ENCODE data around the gene KHDC3L.

The KHDC3L gene

DNA sequence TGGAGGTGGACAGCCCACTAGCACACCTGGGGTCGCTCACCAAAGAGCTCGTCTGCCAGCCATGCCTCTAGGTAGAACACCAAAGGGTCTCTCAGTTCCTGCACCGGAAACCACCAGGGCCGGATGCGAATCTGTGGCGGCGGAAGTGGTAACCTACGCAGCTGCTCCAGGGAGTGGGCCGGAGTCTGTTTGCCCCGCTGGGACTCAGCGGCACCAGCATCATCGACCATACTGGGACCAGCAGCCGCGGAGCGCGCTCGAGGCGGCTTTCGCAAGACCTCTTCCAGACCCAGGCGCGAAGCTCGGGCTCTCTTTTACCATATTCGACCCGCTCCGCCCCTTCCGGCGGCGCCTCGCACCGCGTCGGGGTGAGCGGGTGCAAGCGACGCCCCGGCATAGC is 7.1 kb downstream of the KHDC3L start, which contains the start of gene OOEP:
Gene OOEP, minus strand, starts transcription at position 335 of the 400 bp plus-strand sequence. Its CDS starts 105 bp downstream, at position 230.
- Histone ChIP-seq H3K79me2 (ENCODE audit: insufficient read depth, low read length) (no peaks in the 10 kb centered on the region), H3K4me2 (ENCODE audit: low read depth, low read length, poor library complexity, severe bottlenecking) (no peak within 1 kb of the TSS), H2AFZ (ENCODE audit: low read length) (no peak within 1 kb of the TSS), H3K4me3 (ENCODE audit: low read length, poor library complexity, severe bottlenecking) (no peak within 1 kb of the TSS), H3K36me3 (ENCODE audit: insufficient read depth, low read length) (no peaks in the 10 kb centered on the region), H3F3A (ENCODE audit: low read depth) (no peaks in the 10 kb centered on the region), H3K4me1 (ENCODE audit: insufficient read depth, low read length, poor library complexity, severe bottlenecking) (no peaks in the 10 kb centered on the region), H3K27me3 (ENCODE audit: insufficient read depth, low read length, poor library complexity, severe bottlenecking) (no peaks in the 10 kb centered on the region), H4K20me1 (ENCODE audit: insufficient read depth, low read length, poor library complexity, severe bottlenecking) (no peaks in the 10 kb centered on the region), H3K9ac (ENCODE audit: low read depth, low read length, poor library complexity, severe bottlenecking) (no peak within 1 kb of the TSS), H3K9me2 (replicated peaks; ENCODE audit: low read depth, low read length) (no peaks in the 10 kb centered on the region), H3K9me3 (ENCODE audit: insufficient read depth, low read depth, low read length) (no peaks in the 10 kb centered on the region; the same call in 1 of the 2 replicates)
- TF ChIP-seq, protein P1, sequence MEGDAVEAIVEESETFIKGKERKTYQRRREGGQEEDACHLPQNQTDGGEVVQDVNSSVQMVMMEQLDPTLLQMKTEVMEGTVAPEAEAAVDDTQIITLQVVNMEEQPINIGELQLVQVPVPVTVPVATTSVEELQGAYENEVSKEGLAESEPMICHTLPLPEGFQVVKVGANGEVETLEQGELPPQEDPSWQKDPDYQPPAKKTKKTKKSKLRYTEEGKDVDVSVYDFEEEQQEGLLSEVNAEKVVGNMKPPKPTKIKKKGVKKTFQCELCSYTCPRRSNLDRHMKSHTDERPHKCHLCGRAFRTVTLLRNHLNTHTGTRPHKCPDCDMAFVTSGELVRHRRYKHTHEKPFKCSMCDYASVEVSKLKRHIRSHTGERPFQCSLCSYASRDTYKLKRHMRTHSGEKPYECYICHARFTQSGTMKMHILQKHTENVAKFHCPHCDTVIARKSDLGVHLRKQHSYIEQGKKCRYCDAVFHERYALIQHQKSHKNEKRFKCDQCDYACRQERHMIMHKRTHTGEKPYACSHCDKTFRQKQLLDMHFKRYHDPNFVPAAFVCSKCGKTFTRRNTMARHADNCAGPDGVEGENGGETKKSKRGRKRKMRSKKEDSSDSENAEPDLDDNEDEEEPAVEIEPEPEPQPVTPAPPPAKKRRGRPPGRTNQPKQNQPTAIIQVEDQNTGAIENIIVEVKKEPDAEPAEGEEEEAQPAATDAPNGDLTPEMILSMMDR (conservative IDR thresholded peaks at IDR 0.05; ENCODE audit: low read length): no peak
- no peak for TF ChIP-seq EZH2phosphoT487 (IDR thresholded peaks at IDR 0.05; ENCODE audit: borderline replicate concordance)

DNA sequence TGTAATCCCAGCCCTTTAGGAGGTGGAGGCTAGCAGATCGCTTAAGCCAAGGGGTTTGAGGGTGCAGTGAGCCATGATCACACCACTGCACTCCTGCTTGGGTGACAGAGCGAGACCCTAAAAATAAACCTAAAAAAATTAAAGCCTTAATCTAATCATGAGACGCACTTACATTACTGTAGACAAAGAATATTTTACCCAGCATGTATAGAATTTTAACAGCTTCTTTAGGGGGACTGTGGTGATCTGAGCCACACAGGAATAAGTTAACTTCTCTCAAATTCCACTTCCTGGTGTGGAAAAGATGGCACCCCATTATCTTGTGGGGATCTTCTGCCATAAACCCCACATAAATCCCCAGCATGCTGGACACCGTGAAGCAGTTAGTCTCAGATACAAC is 9.5 kb downstream of the KHDC3L start:
- Histone ChIP-seq H3K4me3 (ENCODE audit: low read length, poor library complexity, severe bottlenecking) (no peak overlapping the region), H3K9me2 (replicated peaks; ENCODE audit: low read depth, low read length) (no peaks in the 10 kb centered on the region), H2AFZ (ENCODE audit: low read length) (no peak overlapping the region), H3K27me3 (ENCODE audit: insufficient read depth, low read length, poor library complexity, severe bottlenecking) (no peaks in the 10 kb centered on the region), H3K79me2 (ENCODE audit: insufficient read depth, low read length) (no peaks in the 10 kb centered on the region), H3K4me2 (ENCODE audit: low read depth, low read length, poor library complexity, severe bottlenecking) (no peak overlapping the region), H3K9me3 (ENCODE audit: insufficient read depth, low read depth, low read length) (no peaks in the 10 kb centered on the region; the same call in 1 of the 2 replicates), H4K20me1 (ENCODE audit: insufficient read depth, low read length, poor library complexity, severe bottlenecking) (no peaks in the 10 kb centered on the region), H3K9ac (ENCODE audit: low read depth, low read length, poor library complexity, severe bottlenecking) (no peak overlapping the region), H3K36me3 (ENCODE audit: insufficient read depth, low read length) (no peaks in the 10 kb centered on the region), H3F3A (ENCODE audit: low read depth) (no peaks in the 10 kb centered on the region), H3K4me1 (ENCODE audit: insufficient read depth, low read length, poor library complexity, severe bottlenecking) (no peaks in the 10 kb centered on the region)
- TF ChIP-seq, protein P1 (conservative IDR thresholded peaks at IDR 0.05; ENCODE audit: low read length): no peak
- no peak for TF ChIP-seq EZH2phosphoT487 (IDR thresholded peaks at IDR 0.05; ENCODE audit: borderline replicate concordance)

DNA sequence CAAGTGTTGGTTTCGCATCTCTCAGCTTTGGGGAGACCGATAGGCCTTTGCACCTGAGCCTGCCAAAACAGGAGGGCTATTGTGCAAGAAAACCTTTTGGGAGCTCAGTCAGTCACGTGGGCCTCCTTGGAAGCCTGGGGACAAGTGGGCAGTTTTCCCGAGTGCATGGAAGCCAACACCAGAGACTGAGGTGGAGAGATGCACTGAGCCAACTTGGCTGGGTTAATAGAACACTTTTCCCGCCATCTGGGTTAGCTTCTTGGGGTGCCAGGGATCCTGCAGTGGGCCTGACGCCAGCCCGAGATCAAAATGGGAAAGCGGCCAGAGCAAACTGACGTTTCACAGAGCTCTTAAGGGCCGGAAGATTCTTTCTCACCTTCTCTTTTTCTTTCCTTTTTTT is 10.1 kb downstream of the KHDC3L start:
- H4K20me1 ChIP-seq (ENCODE audit: insufficient read depth, low read length, poor library complexity, severe bottlenecking): no peaks in the 10 kb centered on the region
- no peak overlapping the region for H3K4me2 ChIP-seq (ENCODE audit: low read depth, low read length, poor library complexity, severe bottlenecking)
- H3K4me3 ChIP-seq (ENCODE audit: low read length, poor library complexity, severe bottlenecking): no peak overlapping the region
- H3K9me2 ChIP-seq (replicated peaks; ENCODE audit: low read depth, low read length): no peaks in the 10 kb centered on the region
- no peaks in the 10 kb centered on the region for H3K4me1 ChIP-seq (ENCODE audit: insufficient read depth, low read length, poor library complexity, severe bottlenecking)
- H3K9ac ChIP-seq (ENCODE audit: low read depth, low read length, poor library complexity, severe bottlenecking): no peak overlapping the region
- TF ChIP-seq EZH2phosphoT487 (IDR thresholded peaks at IDR 0.05; ENCODE audit: borderline replicate concordance): no peak
- TF ChIP-seq, protein P1 (conservative IDR thresholded peaks at IDR 0.05; ENCODE audit: low read length): no peak
- no peaks in the 10 kb centered on the region for H3F3A ChIP-seq (ENCODE audit: low read depth)
- no peaks in the 10 kb centered on the region for H3K79me2 ChIP-seq (ENCODE audit: insufficient read depth, low read length)
- no peaks in the 10 kb centered on the region; the same call in 1 of the 2 replicates for H3K9me3 ChIP-seq (ENCODE audit: insufficient read depth, low read depth, low read length)
- no peaks in the 10 kb centered on the region for H3K27me3 ChIP-seq (ENCODE audit: insufficient read depth, low read length, poor library complexity, severe bottlenecking)
- no peaks in the 10 kb centered on the region for H3K36me3 ChIP-seq (ENCODE audit: insufficient read depth, low read length)
- H2AFZ ChIP-seq (ENCODE audit: low read length): no peak overlapping the region
